Measurements from ENCODE around the gene SLC22A5. TPM values are rescaled to one million over a fixed set of nuclear protein-coding genes. Genes with fewer than 3 reads are reported as not detected.

The SLC22A5 gene
- total and polyA plus RNA-seq, 2 of the 8 experiments (the other 6 are each of a cell fraction or from before 2014, with no cell fraction given) = 4.0 to 9.0 TPM

GRCh38 chr5:132389051-132389331 is 19.5 kb downstream of the SLC22A5 start:
- H3K36me3 ChIP-seq (ENCODE audit: control insufficient read depth in 2 of 4, insufficient read depth in 4 of 4, low read length in 3 of 4) = no peaks in the 10 kb centered on the region
- no peak overlapping the region for H3K14ac ChIP-seq (ENCODE audit: insufficient read length)
- DNase-seq (ENCODE audit: low read depth in 1 of 2, low spot score in 2 of 2) (no peak), FAIRE-seq (no peak)
- H4K5ac ChIP-seq (ENCODE audit: insufficient read length, low read depth, low read length) = no peak overlapping the region
- no peak overlapping the region for H2BK15ac ChIP-seq (ENCODE audit: low read length)
- no peaks in the 10 kb centered on the region for H3K79me1 ChIP-seq (ENCODE audit: low read depth, low read length)
- no peak overlapping the region for H2AFZ ChIP-seq (ENCODE audit: low read length)
- no peak overlapping the region for H2BK120ac ChIP-seq (replicated peaks; ENCODE audit: low read depth, low read length)
- peaks cover 0 to 3% of the 10 kb centered on the region in 2 experiments for H4K20me1 ChIP-seq (replicated peaks in 1 of 2; ENCODE audit: control insufficient read depth in 1 of 2, insufficient read depth in 2 of 2, low read length in 2 of 2)
- H2BK5ac ChIP-seq (ENCODE audit: low read depth, low read length) = no peak overlapping the region
- no peaks in the 10 kb centered on the region for H3K23me2 ChIP-seq (ENCODE audit: low read depth, low read length)
- no peak overlapping the region for H4K91ac ChIP-seq (replicated peaks; ENCODE audit: insufficient read length, low read length)
- H3K23ac ChIP-seq (ENCODE audit: insufficient read length) = no peak overlapping the region
- H3K9ac ChIP-seq (replicated peaks in 1 of 4; ENCODE audit: extremely low read depth in 1 of 4, low read depth in 3 of 4, low read length in 3 of 4) = no peak overlapping the region
- no peak overlapping the region for H3K27ac ChIP-seq (ENCODE audit: low read depth, low read length)
- no peak overlapping the region for H3K18ac ChIP-seq (ENCODE audit: extremely low read depth, low read length)
- H3K4ac ChIP-seq (replicated peaks; ENCODE audit: insufficient read length, low read depth, low read length) = no peak overlapping the region
- POLR2A ChIA-PET (ENCODE audit: partially characterized antibody) = interaction anchor here (0.9 to 1.6 kb wide), 3 partner anchors 21 to 106 kb away, joined by 3 to 4 read pairs (median 3); partner anchors contain the start of gene IRF1
- no peaks in the 10 kb centered on the region for H3K79me2 ChIP-seq (ENCODE audit: control insufficient read depth in 1 of 2, insufficient read depth in 2 of 2, low read length in 2 of 2)
- WGBS, 2 experiments (ENCODE audit: extremely low coverage in 1 of 2, insufficient coverage in 1 of 2, insufficient read length in 1 of 2, insufficient replicate concordance in 2 of 2, low coverage in 1 of 2, low lambda C conversion rate in 2 of 2, missing lambda C conversion rate in 1 of 2) = 100% methylated on average over 1 of the region's 1 CpG; no CpG with 5 or more reads in 1 of the 2 experiments
- no peak overlapping the region for H2BK20ac ChIP-seq (ENCODE audit: low read length)
- no peak overlapping the region for H3K56ac ChIP-seq (replicated peaks; ENCODE audit: insufficient read length, low read depth, low read length)
- no peak overlapping the region for H3K4me3 ChIP-seq (ENCODE audit: extremely low read depth in 1 of 4, insufficient read depth in 2 of 4, low read depth in 3 of 4, low read length in 4 of 4)
- peaks cover 0 to 9% (median 3%) of the 10 kb centered on the region in 4 experiments; a peak in 4 of 7 replicates for H3K4me1 ChIP-seq (replicated peaks in 1 of 4; ENCODE audit: control insufficient read depth in 3 of 4, insufficient read depth in 4 of 4, low read length in 3 of 4)
- H3K27me3 ChIP-seq (replicated peaks in 1 of 4; ENCODE audit: control insufficient read depth in 3 of 4, extremely low read depth in 1 of 4, insufficient read depth in 3 of 4, low read length in 3 of 4) = no peaks in the 10 kb centered on the region
- no peak overlapping the region for H2BK12ac ChIP-seq (ENCODE audit: low read depth, low read length)
- H3K4me2 ChIP-seq (ENCODE audit: insufficient read depth in 1 of 2, low read depth in 2 of 2, low read length in 2 of 2) = no peak overlapping the region
- H2AK5ac ChIP-seq (ENCODE audit: low read depth, low read length) = no peak overlapping the region
- no peaks in the 10 kb centered on the region for H3K9me3 ChIP-seq (ENCODE audit: insufficient read depth in 2 of 2, low read depth in 1 of 2, low read length in 1 of 2)
- CTCF ChIA-PET (ENCODE audit: partially characterized antibody) = interaction anchor here (1.0 to 16.4 kb wide), 7 partner anchors 16 to 137 kb away, joined by 3 to 353 read pairs (median 9); partner anchors contain the start of gene IRF1
- H4K8ac ChIP-seq (ENCODE audit: extremely low read depth, insufficient read depth, low read length) = no peak overlapping the region
- TF ChIP-seq RFX5 (IDR thresholded peaks at IDR 0.05; ENCODE audit: borderline replicate concordance, low read depth, low read length) (no peak), CHD1 (IDR thresholded peaks at IDR 0.05; ENCODE audit: low read depth, low read length) (no peak), TCF12 (IDR thresholded peaks at IDR 0.05; ENCODE audit: low read depth, low read length) (no peak), SIN3A (conservative IDR thresholded peaks at IDR 0.05 in 1 of 2, IDR thresholded peaks at IDR 0.05 in 1 of 2; ENCODE audit: low read depth in 1 of 2, low read length in 2 of 2) (no peak), RAD21 (IDR thresholded peaks at IDR 0.05 in 1 of 2, conservative IDR thresholded peaks at IDR 0.05 in 1 of 2; ENCODE audit: low read depth in 2 of 2, low read length in 2 of 2) (no peak), NANOG (IDR thresholded peaks at IDR 0.05; ENCODE audit: insufficient read depth, low read depth, low read length, poor library complexity, severe bottlenecking) (no peak), POU5F1 (IDR thresholded peaks at IDR 0.05; ENCODE audit: low read depth, low read length) (no peak)

Measured in H1 (cell line).